SK-N-DZ (cell line): ENCODE results near the gene ZMYND19.
"Not testable (repeated sequence)": the region's sequence is repeated elsewhere in the genome, so short reads cannot be mapped to it uniquely, and the experiment has no call there.

Source experiments
- DNase-seq: peaks from one replicate; pipeline ENCODE4 v3.0.0-alpha.2; 2015; ENCODE audit warnings: low spot score

ZMYND19 gene

DNA sequence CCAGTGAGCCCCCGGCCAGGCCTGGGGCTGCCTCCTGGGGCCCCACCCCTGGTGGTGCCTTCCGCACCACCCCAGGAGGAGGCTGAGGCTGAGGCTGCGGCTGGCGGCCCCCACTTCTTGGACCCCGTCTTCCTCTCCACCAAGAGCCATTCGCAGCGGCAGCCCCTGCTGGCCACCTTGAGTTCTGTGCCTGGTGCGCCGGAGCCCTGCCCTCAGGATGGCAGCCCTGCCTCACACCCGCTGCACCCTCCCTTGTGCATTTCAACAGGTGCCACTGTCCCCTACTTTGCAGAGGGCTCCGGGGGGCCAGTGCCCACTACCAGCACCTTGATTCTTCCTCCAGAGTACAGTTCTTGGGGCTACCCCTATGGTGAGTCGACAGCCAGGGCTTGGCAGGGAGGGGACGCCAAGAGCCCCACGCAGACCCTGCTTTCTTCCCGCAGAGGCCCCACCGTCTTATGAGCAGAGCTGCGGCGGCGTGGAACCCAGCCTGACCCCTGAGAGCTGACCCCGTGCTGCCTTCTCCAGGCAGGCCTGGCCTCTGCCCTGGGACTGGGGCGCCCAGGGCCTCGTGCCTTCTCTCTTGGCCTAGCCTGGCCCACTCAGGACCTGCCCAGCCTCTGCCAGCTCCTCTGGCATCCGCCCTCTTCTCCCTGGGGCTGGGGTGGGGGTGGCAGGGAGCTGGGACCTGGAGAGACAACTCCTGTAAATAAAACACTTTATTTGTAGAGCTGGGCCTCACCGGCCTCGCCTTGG, 24.5 kb upstream of the ZMYND19 start:
- no peak for DNase-seq

GRCh38 chr9:137613738-137614523, 23.6 kb upstream of the ZMYND19 start:
- no peak for DNase-seq

DNA sequence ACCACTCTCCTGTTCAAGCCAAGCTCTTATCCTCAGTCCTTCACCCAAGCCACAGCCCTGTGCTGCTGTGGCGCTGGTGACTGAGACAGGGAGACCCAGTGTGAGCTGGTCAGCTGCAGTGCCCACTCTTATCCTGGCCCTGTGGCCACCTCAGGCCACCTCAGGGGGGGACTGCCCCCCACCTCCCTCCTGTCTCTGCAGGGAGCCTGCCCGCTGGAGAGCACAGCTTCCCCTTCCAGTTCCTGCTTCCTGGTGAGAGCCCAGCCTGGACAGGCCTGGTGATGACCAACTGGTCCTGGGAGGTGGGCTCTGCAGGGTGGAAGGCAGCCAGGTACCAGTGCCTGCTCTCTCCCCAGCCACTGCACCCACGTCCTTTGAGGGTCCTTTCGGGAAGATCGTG, 22.9 kb upstream of the ZMYND19 start:
- no peak for DNase-seq

DNA sequence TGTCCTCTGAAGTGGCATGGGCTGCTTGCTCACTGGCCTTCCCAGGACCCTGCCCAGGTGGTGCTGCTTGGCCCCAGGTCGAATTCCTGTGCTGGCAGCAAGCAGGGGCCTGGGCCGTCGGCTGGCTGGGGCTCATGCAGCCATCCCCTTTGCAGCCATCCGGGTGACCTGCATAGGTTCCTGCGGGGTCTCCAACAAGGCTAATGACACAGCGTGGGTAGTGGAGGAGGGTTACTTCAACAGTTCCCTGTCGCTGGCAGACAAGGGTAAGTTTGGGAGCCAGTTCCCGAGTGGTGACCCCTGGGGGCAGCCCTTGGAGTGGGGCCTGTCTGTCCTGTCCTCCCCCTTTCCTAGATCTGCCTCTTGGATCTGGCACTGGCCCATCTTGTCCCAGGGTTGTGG, 22.4 kb upstream of the ZMYND19 start:
- DNase-seq: no peak

- no peak for DNase-seq
These were observed 21.6 kb upstream of the ZMYND19 start for GRCh38 chr9:137611623-137612609.

- no peak for DNase-seq
These were observed 20.6 kb upstream of the ZMYND19 start for GRCh38 chr9:137610944-137611343.

DNA sequence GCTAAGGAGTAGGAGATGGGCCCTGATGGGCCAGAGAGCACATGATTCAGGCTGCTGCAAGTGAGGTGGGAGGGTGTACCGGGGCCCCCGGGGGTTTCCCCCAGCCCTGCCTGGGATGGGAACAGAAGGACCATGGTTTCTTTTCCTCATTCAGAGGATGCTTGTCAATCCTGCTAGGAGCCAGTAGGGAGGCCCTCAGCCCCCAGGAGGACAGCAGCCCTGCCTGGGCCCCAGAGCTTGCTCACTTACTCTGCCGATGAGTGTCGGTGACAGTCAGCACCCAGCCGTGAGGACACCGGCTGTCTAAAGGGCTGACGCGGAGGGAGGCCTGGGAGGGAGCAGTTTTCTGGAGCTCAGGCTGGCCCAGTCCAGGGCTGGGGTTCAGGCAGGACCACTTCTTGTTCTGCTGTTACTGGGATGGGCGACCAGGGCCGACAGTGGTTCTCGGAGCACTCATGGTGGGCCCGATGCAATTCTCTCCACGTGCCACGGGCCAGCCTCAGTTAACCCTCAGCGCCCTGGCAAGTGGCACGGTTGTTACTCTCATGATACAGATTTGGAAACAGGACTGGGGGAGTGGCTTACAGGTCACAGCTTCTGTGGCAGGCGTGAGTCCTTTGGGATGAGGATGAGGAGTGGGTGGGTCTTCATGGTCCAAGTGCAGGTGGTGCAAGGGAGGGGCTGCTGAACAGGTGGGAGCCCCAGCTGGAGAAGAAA, 17.0 kb upstream of the ZMYND19 start:
- DNase-seq: no peak

DNA sequence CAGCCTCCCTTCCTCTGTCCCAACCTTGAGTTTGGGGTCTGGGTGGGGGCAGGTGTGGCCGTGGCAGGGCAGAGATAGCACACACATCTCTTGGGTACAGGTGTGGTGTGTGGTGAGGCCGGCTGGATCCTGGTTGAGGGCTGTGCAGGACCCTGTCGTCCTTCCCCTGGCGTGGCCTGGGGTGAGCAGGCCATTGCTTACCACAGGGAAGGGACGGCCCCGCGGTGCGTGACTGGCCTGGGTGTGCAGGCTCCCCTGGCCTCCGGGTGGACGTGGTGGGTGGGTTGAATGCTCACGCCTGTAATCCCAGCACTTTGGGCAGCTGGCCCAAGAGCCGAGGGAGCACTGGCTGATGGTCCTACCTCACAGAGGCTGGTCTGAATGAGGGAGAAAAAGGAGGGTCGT, 16.4 kb upstream of the ZMYND19 start:
- no peak for DNase-seq

- no peak for DNase-seq
These were observed 15.8 kb upstream of the ZMYND19 start for GRCh38 chr9:137606005-137606621.

DNA sequence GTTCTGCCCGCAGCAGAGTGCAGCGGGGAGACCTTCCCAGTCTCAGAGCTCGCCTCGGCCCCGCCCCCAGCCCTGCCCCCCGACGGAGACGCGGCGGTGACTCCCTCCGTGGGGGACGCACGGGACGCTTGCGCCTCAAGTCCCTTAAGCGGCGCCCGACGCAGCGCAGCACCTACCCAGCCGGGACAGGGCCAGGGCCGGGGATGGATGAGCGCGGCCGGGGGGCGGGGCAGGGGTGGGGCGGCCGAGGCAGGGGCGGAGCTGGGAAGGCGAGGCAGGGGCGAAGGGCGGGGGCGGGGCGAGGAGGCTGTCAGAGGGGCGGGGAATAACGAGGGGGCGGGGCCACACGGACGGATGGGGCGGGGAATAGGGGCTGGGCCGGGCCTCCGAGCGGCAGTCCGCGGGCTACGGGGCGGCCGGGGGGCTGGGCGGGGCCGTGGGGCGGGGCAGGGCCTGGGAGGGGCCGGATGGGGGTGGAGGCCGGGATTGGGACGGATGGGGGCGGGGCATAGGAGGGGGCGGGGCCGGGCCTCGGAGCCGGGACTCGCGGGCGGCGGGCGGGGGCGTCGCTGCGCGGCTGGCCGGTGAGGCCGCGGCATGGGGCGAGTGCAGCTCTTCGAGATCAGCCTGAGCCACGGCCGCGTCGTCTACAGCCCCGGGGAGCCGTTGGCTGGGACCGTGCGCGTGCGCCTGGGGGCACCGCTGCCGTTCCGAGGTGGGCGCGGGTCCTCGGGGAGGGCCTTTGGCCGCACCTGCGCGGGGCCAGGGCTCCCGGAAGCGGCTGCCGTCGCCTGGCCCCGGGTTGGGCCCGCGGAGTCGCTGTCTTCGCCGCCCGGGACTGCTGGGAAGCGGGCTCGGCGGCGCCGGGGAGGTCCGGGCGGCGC, 15.1 kb upstream of the ZMYND19 start, which contains the start of gene ARRDC1:
TSS of gene ARRDC1 (plus strand) at position 566 of the 884 bp plus-strand sequence. CDS start at position 598, 32 bp downstream.
- peak; percentile 94 for DNase-seq

DNA sequence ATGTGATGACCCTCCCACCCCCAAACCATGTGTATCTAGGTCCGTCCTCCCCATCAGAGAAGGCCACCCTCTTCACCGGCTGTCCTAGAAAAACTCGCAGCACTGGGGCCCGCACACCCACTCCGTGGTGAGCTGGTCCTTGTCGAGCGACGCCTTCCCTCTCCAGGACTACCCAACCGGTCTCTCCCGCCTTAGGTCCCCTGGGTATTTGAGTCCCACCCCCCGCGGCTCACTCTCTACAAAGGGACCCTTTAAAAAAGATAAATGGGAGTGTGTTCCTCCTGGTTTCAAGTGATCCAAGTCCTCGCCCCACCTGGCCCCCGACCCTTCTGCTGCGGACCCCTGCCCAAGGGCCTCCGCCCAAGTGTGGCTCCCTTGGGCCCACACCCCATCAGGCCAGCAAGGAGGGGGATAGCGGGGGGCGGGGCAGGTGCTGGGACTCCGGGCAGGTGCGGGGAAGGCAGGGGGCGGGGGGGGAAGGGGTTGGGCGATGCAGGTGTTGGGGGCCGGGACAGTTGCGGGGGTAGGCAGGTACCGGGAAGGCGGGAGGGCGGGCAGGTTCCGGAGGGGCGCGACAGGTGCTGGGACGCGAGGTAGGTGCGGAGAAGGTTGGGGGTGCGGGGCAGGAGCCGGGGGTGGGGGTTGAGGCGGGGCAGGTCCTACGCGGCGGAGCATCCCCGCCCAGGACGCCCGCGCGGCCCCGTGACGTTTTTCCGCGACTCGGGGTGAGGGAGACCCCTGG, 14.2 kb upstream of the ZMYND19 start:
- no peak for DNase-seq

DNA sequence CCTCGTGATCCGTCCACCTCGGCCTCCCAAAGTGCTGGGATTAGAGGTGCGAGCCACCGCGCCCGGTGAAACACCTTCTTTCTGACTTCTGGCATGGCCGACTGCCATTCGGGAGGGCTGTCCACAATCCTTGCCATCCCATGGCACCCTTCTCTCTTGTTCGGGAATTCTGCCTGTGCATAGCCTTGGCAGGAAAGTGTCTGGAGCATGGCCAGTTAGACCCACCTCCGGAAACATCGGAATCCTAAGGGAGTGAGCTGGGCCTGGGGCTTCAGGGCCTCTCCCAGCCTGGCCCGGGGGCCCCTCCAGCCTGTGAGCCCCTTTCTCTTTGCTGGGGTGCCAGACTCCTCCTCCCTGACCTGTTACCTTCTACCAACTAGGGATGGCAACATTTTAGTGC, 13.6 kb upstream of the ZMYND19 start:
- no peak for DNase-seq

DNA sequence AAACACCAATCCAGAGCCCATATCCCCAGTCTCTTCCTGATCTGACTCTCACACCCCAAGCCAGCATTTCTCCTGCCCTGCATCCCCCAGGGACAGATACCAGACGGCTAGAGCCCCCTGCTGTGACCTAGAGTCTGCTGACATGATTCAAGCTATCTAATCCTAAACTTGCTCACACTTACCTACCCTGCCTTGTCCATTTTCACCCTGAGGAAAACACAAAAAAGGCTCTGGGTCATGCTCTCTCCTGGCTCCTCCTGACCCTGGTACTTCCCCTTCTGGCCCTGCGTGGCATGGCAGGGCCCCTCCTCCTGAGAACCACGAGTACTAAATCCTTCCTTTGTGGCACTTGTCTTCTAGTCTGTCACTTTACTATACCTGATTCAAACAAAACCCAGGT, 12.3 kb upstream of the ZMYND19 start:
- DNase-seq: no peak

DNA sequence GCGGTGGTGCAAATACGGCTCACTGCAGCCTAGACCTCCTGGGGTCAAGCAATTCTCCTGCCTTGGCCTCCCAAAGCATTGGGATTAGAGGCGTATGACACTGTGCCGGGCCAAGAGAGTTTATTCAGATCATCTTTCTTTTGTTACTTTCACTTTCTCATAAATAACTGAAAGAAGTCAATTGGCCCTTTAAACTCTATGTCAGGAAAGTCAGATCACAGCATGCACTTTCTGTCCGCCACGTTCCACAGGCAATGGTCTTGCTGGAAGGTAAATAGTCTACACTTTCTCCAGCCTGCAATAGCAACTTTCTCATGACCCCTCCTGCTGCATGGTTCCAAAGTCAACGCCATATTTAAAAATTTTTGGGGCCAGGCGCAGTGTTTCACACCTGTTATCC, 8.6 kb upstream of the ZMYND19 start:
- DNase-seq: no peak

DNA sequence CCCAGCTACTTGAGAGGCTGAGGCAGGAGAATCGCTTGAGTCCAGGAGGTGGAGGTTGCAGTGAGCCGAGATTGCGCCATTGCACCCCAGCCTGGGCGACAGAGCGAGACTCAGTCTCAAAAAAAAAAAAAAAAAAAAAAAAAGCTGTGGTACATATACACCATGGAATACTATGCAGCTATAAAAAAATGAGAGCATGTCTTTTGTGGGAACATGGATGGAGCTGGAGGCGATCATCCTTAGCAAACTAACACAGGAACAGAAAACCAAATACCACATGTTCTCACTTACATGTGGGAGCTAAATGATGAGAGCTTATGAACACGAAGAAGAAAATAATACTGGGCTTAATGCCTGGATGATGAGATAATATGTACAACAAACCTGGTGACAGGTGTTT, 6.3 kb upstream of the ZMYND19 start:
- not testable (repeated sequence) for DNase-seq

- DNase-seq: no peak
These were observed 2.9 kb upstream of the ZMYND19 start for GRCh38 chr9:137593176-137593575.

DNA sequence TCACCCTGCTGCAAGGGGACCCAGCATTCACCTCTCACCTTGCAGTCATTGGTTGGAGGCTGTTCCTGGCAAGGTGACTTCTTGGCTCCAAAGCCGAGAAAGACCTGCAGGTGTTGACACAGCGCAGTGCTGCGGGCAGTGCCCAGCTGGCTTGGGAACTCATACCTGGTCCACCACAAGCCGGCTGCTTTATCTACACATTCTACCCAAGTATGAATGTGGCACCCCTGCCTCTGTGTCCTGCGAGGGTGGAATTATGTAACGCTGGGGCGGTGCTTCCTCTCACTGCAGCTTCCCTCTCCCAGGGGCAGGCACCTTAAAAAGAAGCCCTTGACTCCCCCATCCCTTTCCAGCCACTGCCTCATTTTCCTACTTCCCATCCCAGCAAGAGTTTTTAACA, 2.5 kb upstream of the ZMYND19 start:
- DNase-seq: no peak

DNA sequence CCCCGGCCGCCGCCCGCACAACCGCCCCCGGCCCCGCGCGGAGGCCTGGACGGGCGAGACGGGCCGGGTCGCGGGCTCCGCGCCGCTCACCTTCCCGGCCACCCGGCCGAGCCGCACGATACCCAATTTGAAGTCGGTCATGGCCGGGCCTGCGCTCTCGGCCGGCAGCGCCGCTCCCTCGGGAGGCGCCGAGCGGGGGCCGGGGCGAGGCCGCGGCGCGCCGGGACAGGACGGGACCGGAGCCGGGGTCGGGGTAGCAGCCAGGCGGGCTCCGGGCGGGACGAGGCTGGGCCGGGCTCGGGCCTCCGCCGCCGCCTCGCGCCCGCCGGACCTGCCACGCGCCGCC, 216 bp downstream of the ZMYND19 start:
- no peak for DNase-seq
